ENCODE measurements around the gene SNX7. TPM values are rescaled to one million over a fixed set of nuclear protein-coding genes. Genes with fewer than 3 reads are reported as not detected.

Gene SNX7
- total and polyA plus RNA-seq, 9 of the 15 experiments (the other 6 are each of a cell fraction or from before 2014, with no cell fraction given): 0.09 TPM; not detected in 8

GRCh38 chr1:98737835-98738234 lies 76.3 kb downstream of the SNX7 start:
- ChIA-PET CTCF (ENCODE audit: low intra/inter-chr PET ratio) (no interaction called here), POLR2A (no interaction called here)
- H2AFZ ChIP-seq (ENCODE audit: low read depth, low read length): no peak overlapping the region
- in situ Hi-C loops (cut with MboI): no loop called here
- H3K4me3 ChIP-seq: no peak overlapping the region
- H3K79me2 ChIP-seq (ENCODE audit: control insufficient read depth, insufficient read depth, low read length): no peaks in the 10 kb centered on the region
- ATAC-seq (no peak), FAIRE-seq (no peak), DNase-seq (ENCODE audit: extremely low read depth in 1 of 4, low spot score in 3 of 4) (no peak)
- no peaks in the 10 kb centered on the region for H3K9me3 ChIP-seq (replicated peaks; ENCODE audit: control insufficient read depth, insufficient read depth, low read depth, low read length)
- no peak overlapping the region for H3K4me2 ChIP-seq (ENCODE audit: insufficient read depth, low read length)
- H3K9me1 ChIP-seq (ENCODE audit: control insufficient read depth, insufficient read depth, low read length): no peaks in the 10 kb centered on the region
- no peak overlapping the region for H3K27ac ChIP-seq (ENCODE audit: extremely low read depth, low read depth, low read length)
- BruUV-seq (replicated peaks): no TSS peak
- intact Hi-C loops (cut with micrococcal nuclease): no loop called here
- no peaks in the 10 kb centered on the region for H3K27me3 ChIP-seq (ENCODE audit: control insufficient read depth in 2 of 2, insufficient read depth in 2 of 2, low read length in 2 of 2)
- TF ChIP-seq FOXP1 (CRISPR knock-in tag; IDR thresholded peaks at IDR 0.05) (no peak), SP2 (IDR thresholded peaks at IDR 0.05; ENCODE audit: extremely low read depth, low read depth, low read length, poor library complexity, severe bottlenecking) (no peak), ZNF316 (IDR thresholded peaks at IDR 0.05) (no peak), NCOR1 (IDR thresholded peaks at IDR 0.05) (no peak), ZNF263 (CRISPR knock-in tag; IDR thresholded peaks at IDR 0.05; ENCODE audit: borderline replicate concordance) (no peak), NFE2 (IDR thresholded peaks at IDR 0.05; ENCODE audit: low read depth) (no peak), HNRNPK (IDR thresholded peaks at IDR 0.05; ENCODE audit: low read depth, low read length, poor library complexity, severe bottlenecking) (no peak), ZNF124 (CRISPR knock-in tag; IDR thresholded peaks at IDR 0.05) (no peak), FOSL1 (tag; conservative IDR thresholded peaks at IDR 0.05) (no peak), EZH2 (IDR thresholded peaks at IDR 0.05; ENCODE audit: borderline replicate concordance, low read depth, low read length) (no peak), ZNF232 (CRISPR knock-in tag; IDR thresholded peaks at IDR 0.05) (no peak), ZNF586 (CRISPR knock-in tag; conservative IDR thresholded peaks at IDR 0.05) (no peak), WHSC1 (IDR thresholded peaks at IDR 0.05; ENCODE audit: low read length) (no peak), CTCFL (IDR thresholded peaks at IDR 0.05; ENCODE audit: borderline replicate concordance, insufficient read depth, low read depth, low read length, poor library complexity, severe bottlenecking) (no peak), KDM4B (IDR thresholded peaks at IDR 0.05; ENCODE audit: borderline replicate concordance in 2 of 2, low read depth in 1 of 2) (no peak), CEBPG (CRISPR knock-in tag; IDR thresholded peaks at IDR 0.05) (no peak), CEBPG (tag; conservative IDR thresholded peaks at IDR 0.05 in 1 of 2, IDR thresholded peaks at IDR 0.05 in 1 of 2) (no peak), MYBL2 (IDR thresholded peaks at IDR 0.05; ENCODE audit: low read depth) (no peak), MYBL2 (CRISPR knock-in tag; IDR thresholded peaks at IDR 0.05; ENCODE audit: borderline replicate concordance) (no peak)
- H3K36me3 ChIP-seq (ENCODE audit: control insufficient read depth, insufficient read depth, low read length): no peaks in the 10 kb centered on the region
- H3K4me1 ChIP-seq (replicated peaks in 1 of 2; ENCODE audit: control insufficient read depth in 2 of 2, insufficient read depth in 2 of 2, low read length in 2 of 2): no peaks in the 10 kb centered on the region
- no peak overlapping the region for H3K9ac ChIP-seq (ENCODE audit: insufficient read depth in 1 of 2, low read depth in 2 of 2, low read length in 2 of 2)
- H4K20me1 ChIP-seq (replicated peaks; ENCODE audit: control insufficient read depth, insufficient read depth, low read length): no peaks in the 10 kb centered on the region
